Superior temporal gyrus (tissue), 1 donor: ENCODE measurements around the gene ATP13A1.
"Not testable (repeated sequence)": the region's sequence is repeated elsewhere in the genome, so short reads cannot be mapped to it uniquely, and the experiment has no call there.

Experiments
- DNase-seq: peaks from one replicate; pipeline ENCODE4 v3.0.0-alpha.2; 2016; ENCODE audit errors: extremely low spot score

The ATP13A1 gene

GRCh38 chr19:19619849-19620210 is 43.6 kb downstream of the ATP13A1 start:
- DNase-seq, result no peak

- no peak for DNase-seq
These were observed 44.2 kb downstream of the ATP13A1 start for GRCh38 chr19:19619181-19619848.

DNA sequence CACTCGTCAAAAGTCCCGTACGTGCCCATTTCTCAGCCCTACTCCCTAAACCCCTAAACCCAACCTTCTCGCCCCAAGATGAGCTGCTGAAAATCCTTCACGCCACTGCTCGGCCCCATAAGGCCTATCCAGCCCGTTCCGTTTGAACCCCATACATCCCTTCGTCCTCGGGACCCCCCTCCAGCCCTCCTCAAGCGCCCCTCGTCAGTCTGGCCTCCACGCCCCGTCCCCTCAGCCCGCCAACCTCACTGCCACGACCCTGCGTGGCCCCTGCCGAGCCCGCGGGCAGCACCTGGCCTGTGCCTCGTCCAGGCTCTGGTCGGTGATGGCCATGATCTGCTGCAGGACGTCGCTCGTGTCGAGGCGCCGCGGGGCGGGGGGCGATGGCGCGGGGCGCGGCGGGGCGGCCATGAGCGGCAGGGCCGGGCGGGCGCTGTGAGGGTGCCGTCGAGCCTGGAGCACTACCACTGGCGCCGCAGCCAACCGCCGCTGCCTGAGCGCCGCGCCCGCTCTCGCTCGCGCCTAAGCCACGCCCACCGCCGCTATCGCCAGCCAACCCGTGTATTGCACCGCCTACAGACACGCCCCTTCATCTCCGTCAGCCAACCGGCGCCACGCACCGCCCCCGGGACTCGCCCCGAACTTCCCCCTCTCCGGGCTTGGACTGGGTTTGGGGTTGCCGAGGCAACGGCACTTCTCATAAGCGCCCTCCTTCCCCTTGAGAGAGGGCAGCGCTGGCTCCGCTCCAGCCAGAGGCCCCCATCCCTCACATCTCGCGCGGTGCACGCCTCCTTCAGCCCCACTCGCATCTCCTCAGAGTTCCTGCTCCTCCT is 45.0 kb downstream of the ATP13A1 start, which contains the start of gene PBX4:
PBX4 (minus strand) TSS at position 469 of the 833 bp plus-strand sequence; CDS start at position 411, 58 bp downstream.
- DNase-seq, result peak; percentile 88

DNA sequence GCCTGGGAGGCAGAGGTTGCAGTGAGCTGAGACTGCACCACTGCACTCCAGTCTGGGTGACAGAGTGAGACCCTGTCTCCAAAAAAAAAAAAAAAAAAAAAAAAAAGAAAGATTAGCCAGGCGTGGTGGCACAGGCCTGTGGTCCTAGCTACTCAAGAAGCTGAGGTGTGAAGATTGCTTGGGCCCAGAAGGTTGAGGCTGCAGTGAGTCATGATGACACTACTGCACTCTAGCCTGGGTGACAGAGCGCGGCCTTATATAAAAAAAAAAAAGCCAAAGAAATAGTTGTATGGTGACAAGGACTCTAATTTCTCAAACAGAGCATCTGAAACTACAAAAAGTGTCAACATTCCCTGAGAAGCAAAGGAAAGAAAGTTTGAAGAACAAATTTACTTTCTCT is 48.4 kb downstream of the ATP13A1 start:
- no peak for DNase-seq

GRCh38 chr19:19613506-19613905 is 50.0 kb downstream of the ATP13A1 start:
- DNase-seq, result no peak

DNA sequence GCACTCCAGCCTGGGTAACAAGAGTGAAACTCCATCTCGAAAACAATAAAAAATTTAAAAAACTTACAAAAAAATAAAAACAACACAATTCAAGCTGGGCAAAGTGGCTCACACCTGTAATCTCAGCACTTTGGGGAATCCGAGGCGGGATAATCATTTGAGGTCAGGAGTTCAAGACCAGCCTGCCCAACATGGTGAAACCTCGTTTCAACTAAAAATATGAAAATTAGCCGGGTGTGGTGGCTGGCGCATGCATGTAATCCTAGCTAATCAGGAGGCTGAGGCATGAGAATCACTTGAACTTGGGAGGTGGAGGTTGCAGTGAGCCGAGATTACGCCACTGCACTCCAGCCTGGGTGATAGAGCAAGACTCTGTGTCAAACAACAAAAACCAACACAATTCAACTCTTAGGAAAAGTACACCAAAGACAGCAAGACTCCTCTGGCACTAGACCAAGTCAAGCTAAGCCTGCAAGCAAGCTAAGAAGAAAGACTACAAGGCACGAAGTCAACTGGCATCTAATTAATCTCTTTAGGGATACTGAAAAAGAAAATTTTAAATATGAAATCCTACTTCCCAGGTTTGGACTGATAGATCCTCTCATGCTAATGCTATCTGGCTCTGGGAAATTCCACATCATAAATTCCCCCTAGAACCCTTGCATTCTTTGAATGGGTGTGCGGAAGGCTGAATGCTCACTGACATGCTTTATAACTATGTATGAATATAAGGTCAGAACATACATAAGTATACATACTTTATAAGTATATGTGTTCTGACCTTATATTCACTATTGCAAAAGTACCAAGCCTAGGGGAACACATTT is 52.9 kb downstream of the ATP13A1 start:
- DNase-seq, result no peak

- DNase-seq, result not testable (repeated sequence)
These were observed 56.8 kb downstream of the ATP13A1 start for GRCh38 chr19:19606686-19607085.

DNA sequence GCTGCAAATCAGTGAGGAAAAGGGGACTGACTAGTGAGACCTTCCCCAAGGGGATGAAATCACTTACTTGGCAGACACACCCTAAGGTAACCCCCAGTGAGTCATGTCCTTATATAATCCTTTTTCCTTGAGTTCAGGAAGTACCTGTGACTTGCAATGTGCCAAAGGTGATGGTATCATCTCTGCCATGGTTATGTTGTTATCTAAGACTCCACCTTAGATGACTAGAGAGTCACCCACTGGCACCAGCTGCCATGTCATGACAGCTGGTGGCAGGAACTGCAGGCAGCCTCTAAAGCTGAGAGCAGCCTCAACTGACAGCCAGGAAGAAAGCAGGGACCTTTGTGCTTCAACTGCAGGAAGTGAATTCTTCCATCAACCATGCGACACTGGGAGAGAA is 57.5 kb downstream of the ATP13A1 start:
- no peak for DNase-seq

- no peak for DNase-seq
These were observed 60.7 kb downstream of the ATP13A1 start for GRCh38 chr19:19602713-19603324.

GRCh38 chr19:19602136-19602712 is 61.3 kb downstream of the ATP13A1 start:
- no peak for DNase-seq

- DNase-seq, result no peak
These were observed 62.6 kb downstream of the ATP13A1 start for GRCh38 chr19:19600793-19601330.

GRCh38 chr19:19598728-19599451 is 64.6 kb downstream of the ATP13A1 start:
- DNase-seq, result not testable (repeated sequence)

GRCh38 chr19:19597809-19598306 is 65.6 kb downstream of the ATP13A1 start:
- DNase-seq, result no peak
